ENCODE results near the gene FAM222A.

FAM222A gene

DNA sequence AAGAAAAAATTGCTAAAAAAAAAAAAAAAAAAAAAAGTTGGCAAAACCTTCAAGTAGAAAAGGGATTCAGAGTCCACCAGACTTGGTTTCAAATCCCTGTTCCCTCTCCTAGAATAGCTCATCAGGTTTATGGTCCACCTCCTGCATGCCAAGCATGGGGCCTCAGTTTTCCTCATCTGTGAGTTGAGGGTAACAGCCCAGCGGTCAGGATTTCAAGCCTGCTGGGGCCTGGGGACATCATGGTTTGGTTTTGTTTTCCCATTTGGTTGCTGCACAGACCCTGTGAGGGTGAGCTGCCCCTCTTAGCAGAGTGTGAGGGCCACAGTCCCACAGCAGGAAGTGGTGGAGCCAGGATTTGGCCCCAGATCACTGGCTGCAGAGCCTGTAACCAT lies 12.5 kb downstream of the FAM222A start:
- DNase-seq = no peak

DNA sequence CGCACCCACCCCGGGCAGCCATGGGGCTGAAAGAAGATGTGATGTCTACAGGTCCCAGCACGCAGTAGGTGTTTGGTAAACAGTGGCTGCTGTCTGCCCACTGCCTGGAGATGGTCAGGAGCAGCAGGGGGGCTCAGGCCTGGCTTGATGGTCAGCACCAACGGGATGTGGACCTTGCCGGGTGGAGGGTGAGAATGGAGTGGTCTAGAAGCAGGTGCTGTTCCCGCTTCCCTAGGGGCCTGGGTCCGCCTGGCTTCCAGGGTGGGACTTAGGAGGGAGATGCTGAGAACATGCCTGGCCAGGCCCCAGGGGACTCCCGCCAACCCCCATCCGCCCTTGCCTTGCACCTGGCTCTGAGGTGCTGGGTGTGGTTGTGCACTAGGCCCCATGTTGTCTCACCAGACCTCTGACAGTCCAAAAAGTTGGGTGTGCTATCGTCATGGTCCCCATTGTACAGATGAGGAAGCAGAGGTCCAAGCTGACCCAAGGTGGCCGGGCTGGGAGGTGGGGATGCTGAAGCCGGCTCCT lies 12.9 kb downstream of the FAM222A start:
- no peak for DNase-seq

DNA sequence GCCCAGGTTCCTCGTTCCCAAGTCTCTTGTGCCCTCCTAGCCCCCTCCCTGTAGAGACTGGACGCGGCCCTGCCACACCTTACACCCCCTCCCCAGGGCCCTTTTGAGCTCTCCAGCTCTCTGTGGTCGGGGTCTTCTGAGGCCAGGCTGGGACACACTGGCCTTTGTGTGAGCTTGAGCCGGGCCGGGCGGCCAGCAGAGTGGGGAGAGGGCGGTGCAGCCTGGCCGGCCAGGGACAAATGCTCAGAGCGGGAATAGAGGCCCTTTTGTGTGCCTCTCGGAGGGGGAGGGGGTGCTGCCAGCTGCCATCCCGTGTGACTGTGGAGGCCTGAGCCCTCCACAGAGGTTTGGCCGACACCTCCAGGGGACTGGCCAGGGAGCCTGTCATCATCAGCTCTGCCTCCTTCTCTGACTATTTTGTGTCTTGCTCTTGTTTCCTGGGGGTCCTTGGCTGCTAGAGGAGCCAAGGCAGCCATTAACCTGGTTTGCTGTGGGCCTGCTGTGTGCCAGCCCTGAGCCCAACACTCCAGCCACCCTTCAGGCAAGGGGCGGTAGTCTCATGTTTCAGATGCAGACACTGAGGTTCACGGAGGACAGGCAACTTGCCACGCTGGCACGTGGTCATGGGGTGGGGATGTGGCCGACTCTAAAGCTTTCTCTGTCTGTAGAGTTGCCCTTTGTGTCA lies 13.6 kb downstream of the FAM222A start:
- DNase-seq = no peak

DNA sequence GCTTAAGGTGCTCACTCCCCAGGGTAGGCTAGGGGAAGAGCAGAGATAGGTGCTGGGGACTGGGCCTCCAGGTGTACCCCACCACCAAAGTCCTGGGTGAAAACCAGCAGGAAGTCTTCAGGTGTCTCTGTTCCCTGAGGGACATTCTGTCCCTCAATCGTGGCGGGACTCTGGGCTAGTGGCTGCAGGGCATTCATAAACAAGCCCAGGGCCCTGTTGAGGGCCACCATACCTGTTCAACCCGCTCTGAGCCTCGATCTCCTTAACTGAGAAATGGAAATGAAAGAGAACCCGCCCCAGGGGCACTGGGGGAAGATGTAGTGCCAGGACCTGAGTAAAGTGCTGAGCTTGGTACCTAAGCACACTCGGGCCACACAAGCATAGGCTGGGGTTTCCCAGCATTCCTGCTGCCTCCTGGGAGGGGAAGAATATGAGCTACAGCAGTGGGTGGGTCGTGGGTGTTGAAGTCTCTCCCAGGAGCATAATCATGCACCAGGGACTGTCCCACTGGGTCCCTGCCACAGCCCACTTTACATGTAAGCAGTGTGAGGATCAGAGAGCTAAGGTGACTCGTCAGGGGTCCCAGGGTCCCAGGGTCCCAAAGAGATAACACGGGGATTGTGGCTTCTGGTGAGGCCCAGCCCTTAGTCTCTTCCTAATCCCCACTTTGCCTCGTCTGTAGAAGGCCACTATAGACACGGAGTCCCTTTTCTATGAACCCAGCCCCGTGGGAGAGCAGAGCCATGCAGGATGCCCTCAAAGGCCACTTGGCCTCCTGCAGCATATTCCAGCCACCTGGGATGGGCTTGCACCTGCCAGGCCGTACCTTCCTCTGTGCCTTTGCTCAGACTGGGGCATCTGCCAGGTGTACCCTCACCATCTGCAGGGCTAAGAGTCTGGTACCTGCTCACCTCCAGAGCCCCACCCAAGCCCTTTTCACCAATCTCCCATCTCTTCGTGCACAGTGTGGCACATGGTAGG lies 14.4 kb downstream of the FAM222A start:
- DNase-seq = no peak

DNA sequence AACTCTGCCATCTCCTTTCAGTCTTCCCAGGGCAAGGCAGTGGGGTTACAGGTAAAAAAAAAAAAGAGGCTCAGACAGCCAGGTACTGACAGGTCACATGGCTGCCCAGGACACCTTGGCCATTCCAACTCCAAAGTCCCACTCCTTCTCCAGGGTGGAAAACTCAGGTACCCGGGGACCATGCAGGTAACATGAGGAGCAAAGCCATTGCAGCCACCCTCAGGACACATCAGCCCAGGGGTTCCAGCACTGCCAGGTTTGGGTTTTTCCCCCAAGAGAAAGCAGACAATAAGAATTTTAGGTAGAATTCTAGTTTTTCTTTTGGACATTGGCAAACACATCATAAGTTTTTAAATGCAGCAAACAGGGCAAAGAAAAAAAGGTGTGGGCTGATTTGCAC lies 15.3 kb downstream of the FAM222A start:
- DNase-seq = no peak

DNA sequence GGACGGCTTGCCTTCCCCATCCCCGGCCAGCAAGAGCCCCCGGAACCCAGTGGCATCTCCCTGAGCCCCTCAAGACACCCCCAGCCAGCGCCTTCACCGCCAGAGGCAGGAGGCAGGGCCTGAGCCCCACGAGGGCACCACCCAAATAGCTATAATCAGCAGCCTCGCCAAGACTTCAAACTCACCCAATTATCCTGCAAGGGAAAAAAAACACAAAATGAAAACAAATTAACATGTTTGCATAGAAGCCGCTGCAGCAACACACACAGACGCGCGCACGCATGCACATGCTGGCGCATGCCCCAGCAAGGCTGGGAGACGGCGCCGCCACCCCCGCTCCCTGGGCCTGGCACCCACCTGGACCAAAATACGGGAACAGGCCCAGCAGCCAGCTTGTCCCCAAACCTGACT lies 15.8 kb downstream of the FAM222A start:
- no peak for DNase-seq

DNA sequence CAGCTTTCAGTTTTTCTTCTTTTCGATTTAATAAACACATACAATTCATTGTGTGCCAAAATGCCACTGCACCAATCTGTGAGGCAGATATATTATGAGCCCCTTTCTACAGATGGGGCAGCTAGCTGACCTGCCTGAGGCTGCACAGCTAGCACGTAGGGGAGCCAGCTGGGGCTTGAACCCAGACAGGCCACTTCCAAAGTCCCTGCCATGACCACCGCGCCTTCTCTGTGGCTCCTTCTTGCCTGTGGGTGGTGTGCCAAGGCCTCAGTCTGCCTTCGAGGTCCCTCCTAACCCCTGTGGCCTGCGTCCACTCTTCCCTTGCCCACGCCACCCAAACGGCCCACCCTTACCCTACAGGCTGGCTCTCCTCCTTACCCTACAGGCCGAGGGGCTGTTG lies 16.2 kb downstream of the FAM222A start:
- no peak for DNase-seq

DNA sequence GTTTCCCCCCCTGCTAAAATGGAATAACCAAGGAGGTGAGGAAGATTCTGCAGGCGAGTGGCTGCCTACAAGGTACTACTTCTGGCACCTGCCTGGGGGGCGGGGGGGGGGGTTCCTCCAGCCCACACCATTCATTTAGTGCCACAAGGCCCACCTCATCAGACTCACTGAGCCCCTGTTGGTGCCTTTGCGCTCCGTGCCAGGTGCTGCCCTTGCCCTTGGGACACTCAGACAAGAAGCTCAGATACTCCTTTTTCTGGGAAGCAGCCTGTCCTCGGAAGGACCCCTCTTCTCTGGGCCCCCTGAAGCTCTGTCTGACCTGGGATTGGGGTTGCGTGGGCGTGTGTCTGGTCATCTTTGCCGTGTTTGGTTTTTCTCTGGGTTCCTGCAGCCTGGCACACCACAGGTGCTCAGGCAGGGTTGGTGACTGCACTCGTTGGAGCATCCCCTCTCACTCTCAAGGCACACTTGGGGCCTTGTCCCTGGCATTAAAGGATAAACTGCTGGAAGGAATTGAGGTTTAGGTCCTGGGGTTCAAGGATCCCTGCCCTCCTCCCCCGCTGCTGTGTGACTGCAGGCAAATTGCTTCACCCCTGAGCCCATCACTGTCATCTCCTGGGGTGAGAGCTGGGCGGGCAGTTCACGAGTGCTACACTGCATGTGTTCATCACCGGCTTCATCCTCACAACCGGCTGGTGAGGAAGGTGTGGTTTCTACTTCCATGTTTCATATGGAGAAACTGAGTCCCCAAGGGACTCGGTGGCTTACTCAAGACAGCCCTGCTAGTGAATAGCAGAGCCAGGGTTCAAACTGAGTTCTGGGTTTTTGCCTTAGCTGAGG lies 16.9 kb downstream of the FAM222A start:
- DNase-seq = no peak

DNA sequence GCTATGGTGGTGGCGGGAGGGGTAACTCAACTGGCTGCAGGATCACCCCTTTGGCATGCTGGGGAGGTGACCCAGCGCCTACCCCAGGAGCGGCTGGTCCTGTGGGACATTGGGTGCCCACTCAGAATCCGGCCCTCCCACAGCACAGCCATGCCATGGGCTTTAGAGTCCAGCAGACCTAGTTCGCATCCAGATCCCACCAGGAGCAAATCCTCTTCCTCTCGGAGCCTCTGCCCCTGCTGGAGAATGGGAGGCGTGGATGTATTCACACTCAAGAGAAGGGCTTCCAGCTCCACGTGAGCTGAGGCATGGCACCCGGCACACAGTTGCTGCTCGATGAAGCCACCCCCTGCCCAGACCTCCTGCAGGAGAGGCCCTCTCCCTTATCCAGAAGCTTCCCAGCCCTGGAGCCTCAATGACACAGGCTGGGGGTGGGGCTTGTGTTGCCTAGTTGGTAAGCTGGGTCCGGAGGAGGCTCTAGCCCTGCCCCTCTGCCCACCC lies 17.7 kb downstream of the FAM222A start:
- DNase-seq = no peak

DNA sequence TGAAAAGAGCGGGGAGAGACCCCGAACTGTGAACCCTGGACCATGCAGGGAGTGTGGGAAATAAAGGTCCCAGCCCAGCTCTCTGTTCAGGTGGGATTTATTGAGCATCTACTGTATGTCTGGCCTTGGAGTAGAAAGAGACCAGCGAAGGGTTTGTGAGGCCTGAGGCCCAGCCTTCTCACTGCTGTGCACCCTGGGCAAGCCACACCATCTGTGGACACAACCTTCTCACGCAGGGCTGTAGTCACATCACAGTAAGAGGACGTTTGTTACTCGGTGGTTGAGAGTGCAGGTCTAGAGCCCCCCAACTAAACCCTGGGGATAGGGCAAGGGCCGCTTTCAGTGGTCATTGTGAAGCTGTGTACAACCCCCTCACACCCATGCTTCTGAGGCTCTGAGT lies 18.2 kb downstream of the FAM222A start:
- no peak for DNase-seq

DNA sequence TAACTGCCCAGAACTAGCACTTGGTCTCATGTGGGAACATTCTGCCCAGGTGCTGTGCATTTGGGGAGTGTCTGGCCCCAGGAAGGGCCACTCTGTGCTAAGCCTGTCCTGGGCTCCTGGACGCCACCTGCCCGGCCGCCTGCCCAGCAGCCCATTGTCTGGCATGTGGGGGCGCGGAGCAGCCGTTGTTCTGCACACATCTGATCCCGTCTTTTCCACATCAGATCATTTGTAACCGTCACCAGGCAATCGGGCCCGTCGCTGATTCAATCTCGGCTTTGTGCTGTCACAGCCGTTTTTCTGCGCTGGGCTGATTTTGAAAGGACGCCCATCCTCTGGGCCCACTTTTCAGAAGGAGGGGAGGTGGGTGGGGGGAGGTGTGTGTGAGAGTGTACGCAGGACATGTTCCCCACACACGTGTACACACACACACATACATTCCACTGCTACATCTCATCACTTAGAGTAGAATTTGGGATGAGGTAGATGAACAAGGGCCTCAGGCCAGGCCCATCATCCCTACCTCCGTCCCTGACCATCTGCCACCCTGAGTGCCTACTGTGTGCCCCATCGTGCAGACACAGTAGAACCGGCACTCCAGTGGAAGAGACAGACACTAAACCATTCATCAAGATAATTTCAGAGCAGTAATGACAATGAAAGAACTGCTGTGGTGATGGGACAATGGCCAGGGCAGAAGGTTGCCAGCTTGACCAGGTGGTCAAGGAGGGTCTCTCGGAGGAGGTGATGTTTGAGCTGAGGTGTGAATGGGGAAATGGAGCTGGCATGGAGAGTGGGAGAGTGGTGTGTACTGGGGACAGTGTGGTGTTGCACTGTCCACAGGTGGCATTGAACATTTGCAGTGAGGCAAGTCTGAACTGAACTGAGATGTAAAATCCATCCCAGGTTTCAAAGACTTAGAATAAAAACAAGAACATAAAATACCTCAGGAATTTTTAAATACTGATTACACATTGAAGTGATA lies 19.0 kb downstream of the FAM222A start:
- no peak for DNase-seq

DNA sequence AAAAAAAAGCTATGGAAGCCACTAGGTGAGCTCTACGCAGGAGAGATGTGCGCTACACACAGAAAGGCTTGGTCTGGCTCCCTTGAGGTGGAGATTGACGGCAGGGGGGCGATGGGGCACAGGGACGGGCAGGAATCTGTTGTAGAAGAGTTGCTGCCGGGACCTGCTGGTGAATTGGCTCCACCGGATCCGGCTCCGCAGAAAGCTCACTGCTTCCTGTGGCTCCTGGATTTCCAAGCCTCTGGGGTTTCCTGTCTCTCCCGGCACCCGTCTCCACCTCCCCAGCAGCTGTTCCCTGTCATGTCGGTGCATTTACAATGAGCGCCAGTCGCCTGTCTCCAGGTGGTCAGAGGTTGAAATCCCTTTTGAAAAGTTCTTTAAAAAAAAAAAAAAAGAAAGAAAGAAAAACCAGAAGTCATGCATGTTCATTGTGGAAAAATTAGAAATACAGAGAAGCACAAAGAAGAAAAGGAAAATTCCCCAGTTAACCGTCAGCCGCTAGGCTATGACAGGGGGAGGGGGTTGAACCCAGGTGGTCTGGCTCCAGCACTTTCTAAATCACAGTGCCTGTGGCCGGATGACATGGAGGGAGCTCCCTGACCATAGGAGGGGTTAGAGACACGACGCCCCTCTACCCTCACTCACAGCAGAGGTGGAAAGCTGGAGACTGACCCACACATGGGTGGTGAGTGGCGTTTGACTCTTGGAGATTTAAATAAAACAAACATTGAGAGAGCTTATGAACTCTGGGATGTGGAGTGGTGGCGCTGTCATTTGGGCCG lies 20.8 kb downstream of the FAM222A start:
- DNase-seq = no peak

DNA sequence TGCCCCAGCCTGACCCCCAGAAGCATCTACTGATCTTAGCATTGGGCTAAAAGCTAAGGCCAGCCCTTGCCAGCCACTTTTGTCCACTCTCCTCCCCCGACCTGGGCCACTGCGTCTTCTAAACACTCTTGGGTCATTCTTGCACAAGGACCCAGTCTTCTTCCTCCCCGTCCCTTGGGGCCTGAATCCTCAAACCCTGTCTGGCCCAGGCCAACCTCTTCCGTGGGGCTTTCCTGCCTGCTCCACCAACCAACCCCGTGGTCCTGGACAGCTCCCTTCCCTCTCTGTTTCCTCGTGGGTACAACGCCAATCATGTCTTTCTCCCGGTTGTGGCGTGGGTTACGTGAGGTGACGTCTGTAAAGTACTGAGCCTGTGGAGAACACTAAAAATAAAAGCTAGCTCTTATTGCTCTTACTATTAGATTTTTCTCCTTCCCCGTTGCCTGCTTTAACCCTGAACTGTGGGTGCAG lies 21.5 kb downstream of the FAM222A start:
- no peak for DNase-seq

DNA sequence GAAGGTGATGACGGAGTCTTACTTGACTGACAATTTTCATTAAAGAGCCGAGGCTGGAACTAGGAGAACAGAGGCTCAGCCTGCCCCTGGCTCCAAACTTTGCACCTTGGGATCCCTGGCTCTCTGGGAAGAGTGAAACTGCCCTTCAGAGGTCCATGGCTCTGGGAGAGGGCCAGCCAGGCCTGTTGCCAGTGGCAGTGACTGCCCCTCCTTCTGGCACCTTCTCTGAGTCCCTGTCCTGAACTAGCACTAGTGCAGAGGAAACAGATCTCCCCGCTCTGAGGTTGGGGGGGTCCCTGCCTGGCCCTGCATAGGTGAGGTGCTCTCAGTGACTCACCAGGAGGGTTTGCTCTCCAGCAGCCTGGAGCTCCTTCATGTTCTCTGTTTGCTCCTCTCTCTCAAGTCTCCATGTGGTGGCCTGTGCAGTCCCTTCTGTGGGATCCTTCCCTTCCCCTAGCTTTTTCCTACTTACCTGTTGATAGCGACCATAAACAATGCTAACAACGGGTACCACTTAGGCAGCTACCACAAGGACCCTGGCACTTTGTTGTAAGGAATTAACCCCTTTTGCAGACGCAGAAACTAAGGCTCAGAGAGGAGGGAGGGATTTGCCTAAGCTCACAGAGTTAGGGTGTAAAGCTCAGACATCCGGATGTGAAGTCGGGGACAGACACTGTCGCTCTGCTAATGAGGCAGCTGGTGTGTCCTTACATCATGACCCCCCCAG lies 22.4 kb downstream of the FAM222A start:
- no peak for DNase-seq

DNA sequence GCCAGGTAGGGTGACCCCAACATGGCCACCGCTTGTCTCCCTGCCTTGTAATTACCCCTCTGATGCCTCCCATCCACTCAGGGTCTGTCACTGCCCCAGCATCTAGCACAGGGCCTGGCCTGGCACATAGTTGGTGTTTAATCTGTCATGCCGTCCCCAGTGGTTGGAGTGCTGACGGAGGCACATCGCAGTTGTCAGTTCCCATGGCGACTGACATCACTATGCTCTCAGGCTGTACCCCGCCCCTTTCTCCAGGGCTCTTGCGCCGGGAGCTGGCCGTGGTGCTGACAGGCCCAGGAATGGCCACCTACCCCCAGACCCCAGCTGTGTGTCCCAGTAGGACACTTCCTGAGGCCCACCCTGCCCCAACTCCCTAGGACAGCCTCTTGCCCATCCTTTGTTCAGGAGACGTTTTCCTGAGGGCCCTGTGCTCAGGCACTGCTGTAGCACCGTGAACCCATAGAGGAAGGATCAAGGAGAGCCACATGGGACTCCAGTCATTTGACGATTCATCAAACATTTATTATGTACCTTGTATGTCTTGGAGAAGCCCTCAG lies 23.0 kb downstream of the FAM222A start:
- peak in 1 of 2 experiments; percentile 23 for DNase-seq

DNA sequence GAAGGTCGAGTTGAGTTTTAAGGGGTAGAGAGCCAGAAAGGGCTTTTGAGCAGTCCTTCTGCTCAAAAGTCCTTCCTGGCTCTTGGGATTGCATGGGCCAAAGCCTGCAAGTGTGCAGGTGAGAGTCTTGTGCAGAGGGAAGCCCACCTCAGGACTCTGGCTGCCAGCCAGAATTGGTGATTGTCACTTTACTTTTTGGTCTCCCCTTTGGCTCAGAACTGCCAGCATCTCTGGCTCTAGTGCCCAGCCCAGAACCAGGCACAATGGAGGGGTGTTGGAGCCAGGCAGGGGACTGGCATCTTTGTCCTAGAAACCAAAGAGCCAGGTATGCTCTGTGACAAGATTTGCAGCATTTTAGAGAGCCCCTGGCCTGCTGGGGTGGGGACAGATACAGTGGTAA lies 23.5 kb downstream of the FAM222A start:
- DNase-seq = no peak

DNA sequence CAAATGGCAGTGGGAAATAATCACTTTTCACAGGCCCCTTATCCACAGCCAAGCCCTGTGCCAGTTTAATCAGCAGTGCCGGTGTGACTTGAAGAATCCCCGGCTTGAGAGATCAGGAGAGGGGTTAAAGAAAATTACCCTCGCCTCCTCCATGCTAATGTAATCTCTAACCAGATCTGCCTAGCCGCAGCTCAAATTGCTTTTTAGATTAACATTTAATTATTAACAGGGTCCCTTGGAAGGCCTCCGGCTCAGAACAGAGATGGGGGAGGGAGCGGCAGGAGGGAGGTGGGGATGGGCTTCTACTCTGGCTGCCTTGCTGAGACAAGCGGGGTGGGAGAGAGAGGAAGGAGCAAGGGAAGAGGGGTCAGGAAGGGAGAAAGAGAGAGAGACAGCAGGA lies 24.0 kb downstream of the FAM222A start:
- no peak for DNase-seq

DNA sequence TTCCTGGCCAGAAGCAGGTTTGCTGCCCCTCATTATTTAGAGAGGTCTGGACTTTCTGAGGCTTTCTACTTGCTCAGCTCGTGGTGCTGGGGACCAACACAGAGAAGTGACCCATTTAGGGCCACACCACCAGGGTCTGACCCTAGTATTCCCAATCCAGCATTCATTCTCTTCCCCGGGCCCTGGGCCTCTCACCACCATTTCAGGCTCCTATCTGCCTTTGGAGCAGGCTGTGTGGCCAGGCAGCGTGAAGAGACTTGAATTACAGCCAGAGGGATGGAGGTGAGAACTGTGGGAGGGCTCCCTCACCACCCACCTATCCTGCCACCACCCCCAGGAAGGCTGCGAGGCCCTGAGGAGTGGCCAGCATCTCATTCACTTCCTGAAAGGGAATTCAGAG lies 24.6 kb downstream of the FAM222A start:
- no peak for DNase-seq

DNA sequence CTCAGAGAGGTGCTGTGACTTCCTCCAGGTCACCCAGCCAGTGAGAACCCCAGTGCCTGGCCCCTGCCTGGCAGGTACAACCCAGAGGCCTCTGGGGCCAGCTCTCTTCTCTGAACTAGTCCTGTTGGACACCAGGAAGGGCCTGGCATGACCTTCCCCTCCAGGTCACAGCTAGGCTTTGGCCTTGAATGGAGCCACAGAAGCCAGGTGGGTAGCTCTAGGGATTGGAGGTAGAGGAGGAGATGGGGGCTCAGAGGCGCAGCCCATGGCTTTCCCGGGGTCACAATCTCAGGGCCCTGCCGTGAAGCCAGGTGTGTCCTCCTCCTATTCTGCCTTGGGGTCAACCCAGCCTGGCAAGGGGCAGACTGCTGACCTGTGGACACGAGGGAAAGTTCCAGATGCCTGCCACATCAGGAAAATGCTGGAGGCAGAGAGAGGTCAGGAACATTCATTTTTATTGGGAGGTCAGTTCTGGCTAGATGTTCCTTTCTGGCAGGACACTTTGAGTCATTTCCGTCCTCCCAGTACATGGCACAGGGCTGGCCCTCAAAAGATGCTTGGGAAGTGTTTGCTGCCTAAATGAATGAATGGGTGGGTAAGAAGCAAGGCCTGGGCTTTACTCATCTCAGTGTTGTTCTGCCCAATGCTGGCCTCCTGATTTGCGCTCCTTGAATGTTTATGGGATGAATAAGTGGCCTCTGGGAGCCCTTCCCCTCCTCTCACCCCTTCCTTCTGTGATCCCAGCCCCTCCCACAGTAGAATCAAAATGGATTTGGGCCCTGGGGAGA lies 25.4 kb downstream of the FAM222A start:
- no peak for DNase-seq

Data from activated CD4-positive, alpha-beta T cell treated with anti-CD3 and anti-CD28 coated beads, Interleukin-2, amount 50 U/mL, for 48 hours (primary cell).